Endothelial cell of umbilical vein (primary cell): Measurements from ENCODE around the gene OR2H2. TPM values are rescaled to one million over a fixed set of nuclear protein-coding genes. Genes with fewer than 3 reads are reported as not detected.

Experiments used
- BruUV-seq: library from RNA; stranded (reverse); fragments of 400-500 nt; replicated peaks from 2 replicates; lab custom pipeline; 2021; lab: Mats Ljungman, UMichigan
- CTCF ChIA-PET: fragments of 300-600, 350-600 bp; sonication (Branson Sonifier 250); formaldehyde crosslinking; loops from one replicate; lab custom pipeline; 2021; ENCODE audit warnings: antibody characterized with exemption, inconsistent platforms; lab: Charles Lee
- POLR2A ChIA-PET: fragments of 300-600, 350-600 bp; sonication (Branson Sonifier 250); formaldehyde crosslinking; loops from one replicate; lab custom pipeline; 2021; ENCODE audit warnings: antibody characterized with exemption, inconsistent platforms; lab: Charles Lee
- DNase-seq: peaks from one replicate; pipeline ENCODE4 v3.0.0-alpha.2; 2011; ENCODE audit warnings: low read depth, low spot score
- FAIRE-seq: peaks from 2 replicates; lab custom pipeline; 2011; peaks lifted over from hg19 to GRCh38; lab: Jason Lieb, UNC
- H2AFZ ChIP-seq: 2 replicates; pipeline ENCODE4 v1.6.0; 2012; ENCODE audit warnings: low read depth, low read length, control low read depth, inconsistent platforms
- H3K27ac ChIP-seq: 2 replicates; pipeline ENCODE4 v1.5.1; 2011; ENCODE audit warnings: low read depth, mild to moderate bottlenecking, control low read depth, low read length, moderate library complexity; ENCODE audit not compliant: insufficient read depth
- H3K27me3 ChIP-seq, 2 experiments: 2 replicates each; pipeline versions ENCODE4 v1.6.0 to v1.6.1; 2011; ENCODE audit warnings: low read length in 2 of 2, mixed read lengths in 1 of 2; ENCODE audit not compliant: control insufficient read depth in 2 of 2, insufficient read depth in 2 of 2
- H3K36me3 ChIP-seq, 2 experiments: 2 replicates in 1 of 2; 3 replicates in 1 of 2; pipeline ENCODE4 v1.5.1; 2011; ENCODE audit warnings: low read length in 2 of 2, mild to moderate bottlenecking in 1 of 2, moderate library complexity in 1 of 2; ENCODE audit not compliant: control insufficient read depth in 2 of 2, insufficient read depth in 2 of 2; ENCODE audit errors: extremely low read depth in 1 of 2
- H3K4me1 ChIP-seq: 3 replicates; pipeline ENCODE4 v1.5.1; 2011; ENCODE audit warnings: mild to moderate bottlenecking, low read length; ENCODE audit not compliant: control insufficient read depth, insufficient read depth; ENCODE audit errors: extremely low read depth
- H3K4me2 ChIP-seq: 2 replicates; pipeline ENCODE4 v1.6.1; 2011; ENCODE audit warnings: low read length, control low read depth, mixed read lengths; ENCODE audit not compliant: insufficient read depth
- H3K4me3 ChIP-seq, 3 experiments: fragments of 200-600 bp in 1 of 3; sonication (generic), shearing (Covaris generic) in 1 of 3; replicated peaks in 1 of 3; 2 replicates each; pipeline ENCODE4 v1.5.1; 2011 to 2016; ENCODE audit warnings: control low read depth in 3 of 3, low read length in 3 of 3, mild to moderate bottlenecking in 2 of 3, inconsistent platforms in 1 of 3, low read depth in 1 of 3, moderate library complexity in 1 of 3; ENCODE audit not compliant: insufficient read depth in 1 of 3
- H3K79me2 ChIP-seq: 2 replicates; pipeline ENCODE4 v1.6.0; 2012; ENCODE audit warnings: low read length, inconsistent platforms; ENCODE audit not compliant: control insufficient read depth, insufficient read depth
- H3K9ac ChIP-seq: replicated peaks from 2 replicates; pipeline ENCODE3; 2011; ENCODE audit warnings: low read length, control low read depth; ENCODE audit not compliant: insufficient read depth; ENCODE audit errors: extremely low read depth
- H3K9me1 ChIP-seq: replicated peaks from 3 replicates; pipeline ENCODE4 v1.6.0; 2011; ENCODE audit warnings: mild to moderate bottlenecking, low read length; ENCODE audit not compliant: control insufficient read depth, insufficient read depth; ENCODE audit errors: extremely low read depth
- H3K9me3 ChIP-seq: replicated peaks from 2 replicates; pipeline ENCODE4 v1.5.1; 2012; ENCODE audit warnings: low read length, inconsistent platforms; ENCODE audit not compliant: control insufficient read depth, insufficient read depth
- H4K20me1 ChIP-seq: replicated peaks from 2 replicates; pipeline ENCODE3; 2011; ENCODE audit warnings: mild to moderate bottlenecking, low read length; ENCODE audit not compliant: control insufficient read depth, insufficient read depth; ENCODE audit errors: extremely low read depth
- CTCF ChIP-seq, 2 donors: IDR thresholded peaks; 1 replicate in 1 of 2; 2 replicates in 1 of 2; pipeline ENCODE4 v1.5.1; 2011; ENCODE audit warnings: low read length in 2 of 2, mild to moderate bottlenecking in 2 of 2, moderate library complexity in 2 of 2, control low read depth in 1 of 2, inconsistent platforms in 1 of 2, low read depth in 1 of 2; ENCODE audit not compliant: insufficient read depth in 1 of 2; ENCODE audit errors: extremely low read depth in 1 of 2
- EZH2 ChIP-seq: IDR thresholded peaks from 2 replicates; pipeline ENCODE4 v1.6.1; 2012; ENCODE audit warnings: borderline replicate concordance, low read depth, mild to moderate bottlenecking, moderate library complexity, low read length, inconsistent platforms; ENCODE audit not compliant: severe bottlenecking
- FOS ChIP-seq: IDR thresholded peaks from 2 replicates; pipeline ENCODE4 v1.6.1; 2011; ENCODE audit warnings: mild to moderate bottlenecking, low read length, moderate library complexity, borderline replicate concordance; ENCODE audit not compliant: insufficient read depth
- GATA2 ChIP-seq: IDR thresholded peaks from 2 replicates; pipeline ENCODE4 v1.7.0; 2011; ENCODE audit warnings: low read depth, mild to moderate bottlenecking, moderate library complexity, mixed read lengths, low read length; ENCODE audit not compliant: insufficient read length, insufficient read depth
- JUN ChIP-seq: IDR thresholded peaks from 2 replicates; pipeline ENCODE4 v1.6.1; 2011; ENCODE audit warnings: borderline replicate concordance, low read depth; ENCODE audit not compliant: insufficient read length, insufficient read depth
- MAX ChIP-seq: IDR thresholded peaks from 2 replicates; pipeline ENCODE4 v1.6.1; 2011; ENCODE audit not compliant: insufficient read depth, insufficient read length
- MYC ChIP-seq: IDR thresholded peaks from one replicate; pipeline ENCODE4 v1.6.1; 2011; ENCODE audit warnings: mild to moderate bottlenecking, low read depth, low read length
- POLR2A ChIP-seq: IDR thresholded peaks from 2 replicates; pipeline ENCODE4 v1.6.1; 2012; ENCODE audit warnings: low read depth, mild to moderate bottlenecking, control low read depth, low read length
- POLR2AphosphoS5 ChIP-seq: IDR thresholded peaks from 2 replicates; pipeline ENCODE4 v1.6.1; 2012; ENCODE audit warnings: low read depth, mild to moderate bottlenecking, control low read depth, low read length, moderate library complexity; ENCODE audit not compliant: insufficient read depth
- dilution Hi-C: fragments of 300-500 bp; cut with MboI; formaldehyde crosslinking; loops from one replicate; pipeline ENCODE4 v1.15.0; 2019; ENCODE audit warnings: low sequenced_read_pairs; ENCODE audit not compliant: extremely low pct_ligation_motif_present
- intact Hi-C: fragments of 100-400 bp; cut with micrococcal nuclease; formaldehyde crosslinking; loops from one replicate; pipeline ENCODE4 v1.10.0; 2022
- polyA plus RNA-seq, 4 experiments: library from polyadenylated mRNA; depleted of rRNA in 3 of 4; stranded (reverse) in 3 of 4; unstranded in 1 of 4; fragments of >200 nt; gene quantifications; 2 replicates each; pipeline versions ENCODE4 v1.2.1 to v1.2.3, GENCODE V29; 2011 to 2012; ENCODE audit warnings: missing spikeins in 1 of 4
- total RNA-seq: library from RNA; stranded (reverse); gene quantifications from 2 replicates; pipeline ENCODE4 v1.2.3, GENCODE V29; 2021

The OR2H2 gene
- total and polyA plus RNA-seq, 2 donors (not counting 3 experiments of a cell fraction or from before 2014, with no cell fraction given): not detected

GRCh38 chr6:29577544-29577943 is 7.4 kb upstream of the OR2H2 start:
- H4K20me1 ChIP-seq: no peaks in the 10 kb centered on the region
- ChIA-PET POLR2A (no interaction called here), CTCF (interaction anchor here (1.1 kb wide), 1 partner anchor 76 kb away, joined by 3 read pairs; no protein-coding TSS in a partner anchor)
- H2AFZ ChIP-seq: no peak overlapping the region
- H3K9me3 ChIP-seq: no peaks in the 10 kb centered on the region
- no peak overlapping the region for H3K4me3 ChIP-seq
- no peak for DNase-seq
- H3K27ac ChIP-seq: no peak overlapping the region
- H3K9me1 ChIP-seq: no peaks in the 10 kb centered on the region
- dilution Hi-C loops: no loop called here
- peaks cover 0 to 2% of the 10 kb centered on the region in 2 experiments for H3K27me3 ChIP-seq
- TF ChIP-seq MYC: no peak
- TF ChIP-seq POLR2AphosphoS5: no peak
- TF ChIP-seq MAX: no peak
- TF ChIP-seq FOS: no peak
- no peaks in the 10 kb centered on the region for H3K36me3 ChIP-seq
- BruUV-seq: no TSS peak
- peaks cover 4% of the 10 kb centered on the region for H3K4me1 ChIP-seq
- no peak for FAIRE-seq
- H3K79me2 ChIP-seq: no peaks in the 10 kb centered on the region
- H3K9ac ChIP-seq: no peak overlapping the region
- intact Hi-C loops: no loop called here
- no peak overlapping the region for H3K4me2 ChIP-seq

GRCh38 chr6:29589423-29590048 is 4.6 kb downstream of the OR2H2 start:
- ChIA-PET CTCF (interaction anchor here (0.7 to 2.0 kb wide), 9 partner anchors 10 to 1094 kb away, joined by 3 to 12 read pairs (median 4); partner anchors contain the start of gene OR12D3), POLR2A (no interaction called here)
- FAIRE-seq (peak; percentile 92), DNase-seq (peak; percentile 57)
- TF ChIP-seq CTCF (IDR thresholded peaks at IDR 0.05; ENCODE audit: extremely low read depth in 1 of 2, insufficient read depth in 1 of 2, low read depth in 1 of 2, low read length in 2 of 2) (peak; percentile 73 to 84), MYC (no peak), POLR2AphosphoS5 (no peak), GATA2 (no peak), JUN (no peak), EZH2 (no peak), MAX (no peak), POLR2A (no peak), FOS (no peak)
- no peak overlapping the region for H3K4me3 ChIP-seq
- H3K9ac ChIP-seq: no peak overlapping the region
- dilution Hi-C loops: no loop called here
- H3K4me2 ChIP-seq: no peak overlapping the region
- no TSS peak for BruUV-seq
- intact Hi-C loops: loop anchor here (1.0 to 5.0 kb wide), 4 partner anchors 517 to 903 kb away; no protein-coding TSS in a partner anchor
- no peaks in the 10 kb centered on the region for H3K79me2 ChIP-seq
- H3K9me1 ChIP-seq: no peaks in the 10 kb centered on the region
- H3K27me3 ChIP-seq: peaks cover 0 to 8% of the 10 kb centered on the region in 2 experiments
- H3K9me3 ChIP-seq: no peaks in the 10 kb centered on the region
- no peak overlapping the region for H3K27ac ChIP-seq
- H3K4me1 ChIP-seq: no peaks in the 10 kb centered on the region
- no peak overlapping the region for H2AFZ ChIP-seq
- no peaks in the 10 kb centered on the region for H4K20me1 ChIP-seq
- H3K36me3 ChIP-seq: no peaks in the 10 kb centered on the region
